GM10847 (cell line): ENCODE measurements around the gene CACNA2D4.

ENCODE experiments used
- POLR2A ChIP-seq: IDR thresholded peaks from 2 replicates; pipeline ENCODE4 v1.6.1; 2011; ENCODE audit not compliant: insufficient read length; ENCODE audit errors: extremely low read depth

The CACNA2D4 gene

DNA sequence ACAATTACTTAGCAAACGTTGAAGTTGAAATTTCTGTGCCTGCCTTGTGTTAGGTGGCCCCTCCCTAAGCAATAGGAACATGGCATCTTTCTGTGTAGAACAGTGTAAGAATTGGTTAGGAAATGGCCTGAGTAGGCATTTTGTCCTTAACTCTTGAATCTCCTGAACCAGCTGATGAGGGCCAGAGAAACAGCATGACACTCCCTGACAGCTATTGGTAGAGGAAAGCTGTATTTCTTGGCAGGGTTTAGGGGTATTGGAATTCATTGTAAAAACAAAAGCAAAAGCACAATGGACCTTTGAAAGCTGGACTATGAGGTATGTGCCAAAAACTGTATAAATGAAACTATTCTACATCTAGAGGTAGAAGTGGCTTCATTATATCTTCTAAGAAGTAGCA is 138.7 kb downstream of the CACNA2D4 start:
- TF ChIP-seq POLR2A = no peak

DNA sequence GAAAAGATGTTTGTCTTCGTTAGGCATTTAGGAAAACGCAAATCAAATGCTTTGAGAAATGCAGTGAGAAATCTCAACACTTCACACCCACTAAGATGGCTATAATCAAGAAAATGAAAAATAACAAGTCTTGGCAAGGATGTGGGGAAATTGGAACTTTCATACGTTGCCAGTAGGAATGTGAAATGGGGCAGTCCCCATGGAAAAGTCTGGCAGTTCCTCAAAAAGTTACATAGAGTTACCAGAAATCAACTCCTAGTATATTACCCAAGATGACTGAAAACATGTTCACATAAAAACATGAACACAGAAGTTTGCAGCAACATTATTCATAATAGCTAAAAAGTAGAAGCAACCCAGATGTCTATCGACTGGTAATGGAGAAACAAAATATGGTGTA is 139.5 kb downstream of the CACNA2D4 start:
- TF ChIP-seq POLR2A = no peak

DNA sequence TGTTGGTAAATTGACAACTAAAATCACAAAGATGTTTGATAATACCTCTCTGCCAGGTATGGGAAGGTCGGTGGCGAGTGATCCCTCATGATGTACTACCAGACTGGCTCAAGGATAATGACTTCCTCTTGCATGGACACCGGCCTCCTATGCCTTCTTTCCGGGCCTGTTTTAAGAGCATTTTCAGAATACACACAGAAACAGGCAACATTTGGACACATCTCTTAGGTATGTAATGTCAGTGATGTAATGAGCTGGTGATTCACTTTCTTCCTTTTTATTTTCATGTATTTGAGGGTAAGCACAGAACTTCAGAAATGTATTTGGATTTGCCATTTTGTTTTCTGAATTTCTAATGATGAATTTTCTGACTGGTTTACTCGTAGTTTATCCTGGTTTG is 140.7 kb downstream of the CACNA2D4 start:
- no peak for TF ChIP-seq POLR2A

DNA sequence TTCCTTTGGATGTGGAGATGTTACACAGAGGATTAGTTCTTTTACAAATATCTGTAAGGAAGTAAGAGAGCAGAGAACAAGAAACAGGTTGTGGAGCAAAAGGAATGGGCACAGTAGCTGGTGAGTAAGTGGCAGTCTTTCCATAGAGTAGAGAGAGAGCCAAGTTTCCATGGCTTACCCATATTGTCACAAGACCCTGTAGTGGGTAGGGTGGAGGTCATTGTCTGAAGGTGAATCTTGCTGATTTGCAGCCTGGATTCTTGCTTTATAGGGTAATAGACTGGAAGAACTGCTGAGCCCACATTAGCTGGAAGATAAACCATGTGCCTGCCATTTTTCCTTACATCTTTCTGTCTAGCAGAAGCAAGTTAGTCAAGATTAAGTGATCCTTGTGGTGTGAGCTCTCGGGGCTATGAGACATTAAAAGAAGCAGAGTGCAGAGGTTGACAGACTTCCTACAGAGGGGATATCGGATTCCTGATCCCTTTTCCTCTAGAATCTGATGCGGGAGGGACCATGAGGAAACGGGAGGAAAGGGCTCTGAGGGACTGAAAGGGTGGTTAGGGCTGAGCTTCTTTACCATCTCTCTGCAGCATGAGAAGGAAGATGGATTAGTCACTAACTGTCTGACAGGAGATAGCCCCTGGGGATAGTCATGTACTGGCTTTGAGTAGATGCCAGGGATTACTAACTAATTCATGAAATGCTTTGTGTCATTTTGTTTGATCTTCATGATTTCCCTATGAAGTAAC is 142.1 kb downstream of the CACNA2D4 start:
- TF ChIP-seq POLR2A = no peak

DNA sequence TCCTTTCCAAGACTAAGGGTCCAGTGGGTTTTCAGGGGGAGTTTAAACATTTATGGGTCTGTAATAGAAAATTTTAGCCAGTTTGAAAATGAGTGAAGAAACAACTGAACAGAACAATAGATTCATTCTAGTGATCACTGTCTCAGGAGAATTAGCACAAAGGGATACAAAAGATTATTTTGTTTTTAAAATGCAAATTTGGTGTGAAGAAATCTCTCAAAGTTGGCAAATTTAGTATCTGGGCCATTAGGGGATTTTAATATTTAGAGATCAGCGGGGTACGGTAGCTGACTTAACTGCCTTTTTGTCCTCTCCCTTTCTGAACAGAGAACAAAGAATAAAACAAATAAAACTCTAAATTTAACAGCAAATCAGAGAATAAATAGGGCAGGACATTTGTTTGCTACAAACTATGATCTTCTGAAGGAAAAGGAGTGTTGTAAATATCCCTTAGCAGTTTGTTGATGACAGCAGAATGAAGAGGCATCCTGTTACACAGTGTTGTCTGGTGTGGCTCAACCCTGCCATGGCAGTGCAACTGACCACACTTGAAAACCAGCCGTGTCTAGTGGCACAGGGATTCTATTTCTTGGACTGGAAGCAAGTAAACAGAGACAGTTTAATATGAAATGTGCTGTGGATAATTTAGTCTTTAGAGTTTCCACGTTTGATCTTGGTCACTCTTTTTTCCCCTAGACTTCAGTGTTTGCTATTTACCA is 144.4 kb downstream of the CACNA2D4 start:
- TF ChIP-seq POLR2A = no peak

DNA sequence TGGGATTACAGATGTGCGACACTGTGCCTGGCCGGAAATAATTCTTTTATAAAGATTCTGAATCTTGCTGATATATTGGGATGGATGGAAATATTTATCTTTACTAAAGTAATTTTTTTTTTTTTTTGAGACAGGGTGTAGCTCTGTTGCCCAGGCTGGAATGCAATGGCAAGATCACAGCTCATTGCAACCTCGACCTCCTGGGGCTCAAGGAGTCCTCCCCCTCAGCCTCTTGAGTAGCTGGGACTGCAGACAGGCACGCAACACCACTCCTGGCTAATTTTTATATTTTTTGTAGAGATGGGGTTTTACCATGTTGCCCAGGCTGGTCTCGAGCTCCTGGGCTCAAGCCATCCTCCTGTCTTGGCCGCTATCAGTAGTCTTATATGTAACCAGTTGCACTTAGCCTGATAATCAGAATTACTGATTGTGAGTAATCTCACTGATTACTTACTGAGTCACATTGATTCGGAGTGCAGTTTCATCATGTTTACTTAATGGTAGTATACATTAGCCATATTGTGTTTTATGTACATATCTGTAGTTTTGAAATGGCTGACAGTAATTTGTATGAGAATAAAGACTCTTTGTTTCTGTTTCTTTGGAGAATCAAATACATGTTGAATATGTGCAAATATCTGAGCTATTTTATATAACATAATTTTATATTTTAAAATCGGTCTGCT is 148.5 kb downstream of the CACNA2D4 start:
- TF ChIP-seq POLR2A = no peak

DNA sequence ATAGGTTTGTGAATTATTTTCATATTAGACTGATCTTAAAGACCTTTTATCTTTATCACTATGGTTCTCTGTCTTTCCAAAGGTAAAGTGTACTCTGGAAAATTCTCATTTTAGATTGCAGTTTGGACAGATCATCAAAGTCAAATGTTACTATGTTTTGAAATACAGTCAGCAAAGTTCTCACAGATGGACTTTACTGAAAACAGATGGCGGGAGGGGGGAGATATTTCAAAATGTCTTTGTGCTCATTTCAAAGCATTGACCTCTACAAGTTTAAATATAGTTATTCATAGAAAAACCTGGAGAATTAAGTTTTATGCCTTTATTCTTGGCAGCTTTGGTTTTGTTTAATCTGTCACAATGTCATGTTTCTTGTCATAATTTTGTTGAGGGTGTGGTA is 149.8 kb downstream of the CACNA2D4 start:
- no peak for TF ChIP-seq POLR2A

DNA sequence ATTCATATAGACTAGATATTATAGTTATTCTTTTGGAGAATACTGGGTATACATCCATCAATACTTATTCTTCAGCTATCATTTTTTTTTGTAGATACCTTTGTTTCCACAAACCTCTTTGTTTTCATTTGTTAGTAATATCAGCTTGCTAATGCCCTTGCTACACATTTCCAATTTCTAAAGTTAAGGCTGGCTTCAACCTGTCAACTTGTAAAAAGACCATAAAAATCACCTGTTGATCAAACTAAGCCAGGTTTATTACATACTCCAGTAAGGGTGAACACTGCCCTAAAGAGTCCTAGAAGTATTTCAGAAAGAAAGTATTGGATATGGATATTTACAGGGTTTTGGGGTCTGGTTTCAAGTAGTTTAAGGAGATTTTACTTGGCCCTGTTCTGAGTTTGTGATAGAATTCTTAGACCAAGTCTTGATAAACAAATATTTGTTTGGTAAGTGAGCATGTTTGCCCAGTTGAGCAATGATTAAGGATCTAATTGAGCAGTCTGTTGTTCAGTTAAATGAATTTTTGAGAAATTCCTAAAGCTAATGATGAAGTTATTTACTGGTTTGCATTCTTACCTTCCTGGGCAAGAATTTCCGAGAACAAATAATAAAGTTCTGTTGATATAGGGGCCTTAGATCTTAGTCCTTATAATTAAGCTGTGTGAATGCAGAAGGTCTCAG is 150.9 kb downstream of the CACNA2D4 start:
- TF ChIP-seq POLR2A = no peak

DNA sequence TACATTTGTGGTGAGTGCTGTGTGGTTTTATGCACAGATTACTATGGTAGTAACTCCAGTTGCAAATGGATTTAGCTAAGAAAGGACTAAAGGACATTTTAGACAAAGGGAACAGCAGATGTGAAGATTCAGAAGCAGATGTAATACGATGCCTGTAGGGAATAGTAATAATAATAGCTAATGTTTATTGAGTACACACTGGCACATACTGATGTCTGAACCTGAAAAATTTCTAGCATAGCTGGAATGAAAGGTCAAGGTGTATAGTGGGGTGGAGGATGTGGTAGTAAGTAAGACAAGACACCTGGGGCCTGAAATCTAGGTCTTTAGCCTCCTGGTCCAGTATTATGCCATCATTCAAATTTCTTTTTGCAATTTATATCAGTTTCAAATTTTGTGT is 152.3 kb downstream of the CACNA2D4 start:
- TF ChIP-seq POLR2A = no peak

DNA sequence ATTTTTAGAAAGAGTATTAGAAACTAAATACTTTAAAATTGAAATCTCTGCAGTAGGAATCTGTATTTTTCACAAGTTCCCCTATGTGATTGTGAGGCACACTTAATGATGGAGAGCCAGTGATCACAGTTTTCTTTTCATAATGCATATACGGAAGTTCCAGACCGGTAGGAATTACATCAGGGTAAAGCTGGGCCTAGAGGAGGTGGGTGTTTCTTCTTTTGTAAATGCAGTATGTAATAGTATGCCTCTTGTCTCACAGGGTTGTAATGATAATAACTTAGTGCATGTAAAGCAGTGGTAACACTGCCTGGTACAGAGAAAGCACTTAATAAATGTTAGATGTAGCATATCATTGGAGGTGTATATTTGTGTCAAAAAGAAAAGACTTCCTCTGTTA is 155.3 kb downstream of the CACNA2D4 start:
- TF ChIP-seq POLR2A = no peak

DNA sequence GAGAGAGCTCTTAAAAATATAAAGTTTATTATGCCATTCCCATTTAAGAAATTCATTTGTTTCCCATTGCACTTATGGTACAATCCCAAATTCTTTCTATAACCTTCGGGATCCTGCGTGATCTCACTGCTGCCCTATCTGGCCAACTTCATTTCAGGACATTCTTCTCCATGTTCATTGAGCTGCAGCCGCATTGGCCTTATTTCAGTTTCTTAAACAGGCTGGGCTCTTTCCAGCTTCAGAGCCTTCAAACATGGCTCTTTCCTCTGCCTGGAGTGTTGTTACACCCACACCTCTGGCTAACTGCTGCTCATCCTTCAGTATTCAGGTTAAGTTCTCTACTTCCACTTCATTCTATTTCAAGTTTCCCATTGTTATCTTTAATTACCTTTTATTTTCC is 156.6 kb downstream of the CACNA2D4 start:
- TF ChIP-seq POLR2A = no peak

DNA sequence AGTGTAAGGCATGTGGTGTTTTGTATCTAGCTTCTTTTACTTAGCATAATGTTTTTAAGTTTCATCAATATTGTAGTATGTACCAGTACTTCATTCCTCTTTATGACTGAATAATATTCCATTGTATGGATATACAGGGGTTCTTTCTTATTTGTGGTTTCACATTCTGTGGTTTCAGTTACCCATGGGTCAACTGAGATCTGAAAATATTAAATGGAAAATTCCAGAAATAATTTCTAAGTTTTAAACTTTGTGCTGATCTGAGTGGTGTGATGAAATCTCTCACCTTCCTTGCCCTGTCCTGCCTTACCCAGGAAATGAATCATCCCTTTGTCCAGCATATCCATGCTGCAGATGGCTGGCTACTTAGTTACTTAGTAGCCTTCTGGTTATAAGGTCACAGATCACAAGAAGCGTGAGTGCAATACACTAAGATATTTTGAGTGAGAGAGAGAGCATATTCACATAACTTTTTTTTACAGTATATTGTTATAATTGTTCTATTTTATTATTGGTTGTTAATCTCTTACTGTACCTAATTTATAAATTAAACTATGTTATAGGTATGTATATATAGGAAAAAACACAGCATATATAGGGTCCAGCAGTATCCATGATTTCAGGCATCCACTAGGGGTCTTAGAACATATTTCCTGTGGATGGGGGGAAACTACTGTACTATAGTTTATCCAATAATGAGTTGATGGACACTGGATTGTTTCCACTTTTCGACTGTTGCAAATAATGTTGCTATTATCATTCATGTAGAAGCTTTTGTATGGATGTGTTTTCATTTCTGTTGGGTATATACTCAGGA is 157.7 kb downstream of the CACNA2D4 start:
- no peak for TF ChIP-seq POLR2A

DNA sequence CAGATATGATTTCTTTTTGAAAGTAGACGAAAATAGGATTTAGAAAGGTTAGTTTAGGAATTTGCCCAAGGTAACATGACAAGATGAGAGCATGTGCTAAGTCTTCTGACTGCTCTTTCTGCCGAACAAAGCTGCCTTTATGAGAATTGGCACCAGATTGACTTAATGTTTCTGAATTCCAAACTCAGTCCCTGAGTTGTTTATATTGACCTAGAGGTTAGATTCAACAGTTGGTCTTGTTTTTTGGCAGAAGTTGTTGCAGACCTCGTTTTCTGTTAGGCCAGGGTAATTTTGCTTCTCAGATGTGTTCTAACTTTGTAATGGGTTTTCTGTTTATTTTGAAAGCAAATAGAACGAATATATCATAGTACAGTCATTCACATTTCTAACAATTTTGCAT is 159.6 kb downstream of the CACNA2D4 start:
- TF ChIP-seq POLR2A = no peak

DNA sequence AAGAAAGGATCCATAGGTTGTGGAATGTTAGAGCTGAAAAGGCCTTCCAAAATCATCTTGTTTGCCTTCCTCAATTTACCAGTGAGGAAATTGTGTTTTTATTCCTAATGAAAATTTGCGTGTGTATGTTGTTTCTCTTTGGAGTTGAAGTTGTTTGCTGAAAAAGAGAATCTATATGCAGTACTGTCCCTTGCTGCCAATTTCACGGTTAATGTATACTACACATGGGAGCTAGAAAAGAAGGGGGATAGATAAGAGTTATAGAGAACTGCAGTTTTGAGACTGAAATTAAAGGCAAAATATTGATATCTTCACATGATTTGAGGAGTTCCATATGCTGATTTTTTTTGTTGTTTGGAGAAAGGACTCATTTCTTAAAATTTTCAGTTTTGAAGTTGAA is 160.1 kb downstream of the CACNA2D4 start:
- TF ChIP-seq POLR2A = no peak

DNA sequence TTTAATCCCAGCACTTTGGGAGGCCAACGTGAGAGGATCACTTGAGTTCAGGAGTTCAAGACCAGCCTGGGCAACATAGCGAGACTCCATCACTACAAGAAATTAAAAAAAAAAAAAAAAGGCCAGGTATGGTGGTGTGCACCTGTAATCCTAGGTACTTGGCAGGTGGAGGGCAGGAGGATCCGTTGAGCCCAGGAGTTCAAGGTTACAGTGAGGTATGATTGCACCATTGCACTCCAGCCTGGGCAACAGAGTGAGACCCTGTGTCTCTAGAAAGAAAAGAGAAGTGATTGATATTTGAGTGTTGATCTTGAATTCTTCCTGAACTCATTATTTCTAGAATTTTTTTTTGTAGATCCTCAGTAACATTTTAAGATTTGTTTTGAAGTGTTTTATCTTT is 168.2 kb downstream of the CACNA2D4 start:
- TF ChIP-seq POLR2A = no peak
